ENCODE measurements around the gene EVC.
A peak's percentile ranks its signal among the peaks of the same experiment; 100 is the strongest.

Gene EVC

GRCh38 chr4:5735463-5735862 is 24.5 kb downstream of the EVC start:
- no peak for DNase-seq

- no peak for DNase-seq
These were observed 27.1 kb downstream of the EVC start for GRCh38 chr4:5738061-5738460.

- no peak for DNase-seq
These were observed 31.4 kb downstream of the EVC start for GRCh38 chr4:5742388-5742787.

- DNase-seq, result no peak
These were observed 32.0 kb downstream of the EVC start for GRCh38 chr4:5742968-5743367.

GRCh38 chr4:5746250-5746649 is 35.2 kb downstream of the EVC start:
- DNase-seq, result no peak

GRCh38 chr4:5746829-5747737 is 36.1 kb downstream of the EVC start:
- DNase-seq, result peak; percentile 37

GRCh38 chr4:5747738-5748375 is 36.9 kb downstream of the EVC start:
- DNase-seq, result no peak

- no peak for DNase-seq
These were observed 38.6 kb downstream of the EVC start for GRCh38 chr4:5749568-5749967.

- DNase-seq, result peak; percentile 31
These were observed 39.3 kb downstream of the EVC start for GRCh38 chr4:5750052-5750945.

GRCh38 chr4:5750946-5751665 is 40.1 kb downstream of the EVC start:
- DNase-seq, result peak; percentile 82

GRCh38 chr4:5751666-5752375 is 40.8 kb downstream of the EVC start:
- DNase-seq, result no peak

GRCh38 chr4:5752376-5753184 is 41.6 kb downstream of the EVC start:
- peak; percentile 96 for DNase-seq

- no peak for DNase-seq
These were observed 42.4 kb downstream of the EVC start for GRCh38 chr4:5753366-5753765.

- no peak for DNase-seq
These were observed 42.9 kb downstream of the EVC start for GRCh38 chr4:5753766-5754528.

- DNase-seq, result no peak
These were observed 43.5 kb downstream of the EVC start for GRCh38 chr4:5754529-5754881.

- DNase-seq, result no peak
These were observed 44.2 kb downstream of the EVC start for GRCh38 chr4:5755161-5755560.

GRCh38 chr4:5755679-5756078 is 44.7 kb downstream of the EVC start:
- no peak for DNase-seq

- no peak for DNase-seq
These were observed 45.3 kb downstream of the EVC start for GRCh38 chr4:5756271-5756670.

GRCh38 chr4:5757091-5757490 is 46.1 kb downstream of the EVC start:
- no peak for DNase-seq

- DNase-seq, result peak; percentile 13
These were observed 46.5 kb downstream of the EVC start for GRCh38 chr4:5757536-5757935.

Data from NCI-H82 (cell line).